ENCODE data around the gene DPM3. TPM values are rescaled to one million over a fixed set of nuclear protein-coding genes. Genes with fewer than 3 reads are reported as not detected.
A peak's percentile ranks its signal among the peaks of the same experiment; 100 is the strongest.

DPM3 gene
- polyA plus RNA-seq, 1 of the 3 experiments (the other 2 are of a cell fraction): 317 TPM

GRCh38 chr1:155127967-155128754 lies 12.2 kb downstream of the DPM3 start:
- POLR2A ChIA-PET: interaction anchor here (0.7 to 1.6 kb wide), 4 partner anchors 37 to 145 kb away, joined by 3 to 6 read pairs (median 4); partner anchors contain the start of genes FLAD1 and KRTCAP2
- H3K4me1 ChIP-seq (ENCODE audit: control insufficient read depth in 1 of 2, insufficient read depth in 2 of 2, low read depth in 1 of 2, low read length in 1 of 2): peaks cover 19 to 45% of the 10 kb centered on the region in 2 experiments
- H3K27ac ChIP-seq (ENCODE audit: low read depth in 2 of 2, low read length in 1 of 2): peak overlapping the region in 1 of 2 experiments; percentile 77; a peak in 2 of 4 replicates
- no peaks in the 10 kb centered on the region for H3K27me3 ChIP-seq (ENCODE audit: insufficient read depth)
- H3K79me2 ChIP-seq (ENCODE audit: insufficient read depth): no peaks in the 10 kb centered on the region
- 12% methylated on average over 17 of the region's 17 CpGs for WGBS (ENCODE audit: low lambda C conversion rate)
- H4K20me1 ChIP-seq (ENCODE audit: insufficient read depth): no peaks in the 10 kb centered on the region
- TF ChIP-seq USF2 (IDR thresholded peaks at IDR 0.05; ENCODE audit: borderline replicate concordance, low read depth, low read length) (no peak), NFIC (IDR thresholded peaks at IDR 0.05; ENCODE audit: borderline replicate concordance) (no peak), YY1 (IDR thresholded peaks at IDR 0.05; ENCODE audit: low read depth) (no peak), JUND (IDR thresholded peaks at IDR 0.05) (no peak), FOXM1 (IDR thresholded peaks at IDR 0.05; ENCODE audit: low read depth) (no peak), TAF1 (IDR thresholded peaks at IDR 0.05; ENCODE audit: borderline replicate concordance, low read depth, low read length) (no peak), ELF1 (IDR thresholded peaks at IDR 0.05) (no peak), RAD21 (IDR thresholded peaks at IDR 0.05; ENCODE audit: low read length) (no peak), EP300 (IDR thresholded peaks at IDR 0.05; ENCODE audit: borderline replicate concordance in 1 of 2, low read depth in 1 of 2, low read length in 1 of 2) (no peak), CTCF (IDR thresholded peaks at IDR 0.05) (no peak), GATA2 (CRISPR knock-in tag; IDR thresholded peaks at IDR 0.05) (no peak), SIN3A (IDR thresholded peaks at IDR 0.05; ENCODE audit: borderline replicate concordance, low read depth, low read length) (no peak), MEF2A (IDR thresholded peaks at IDR 0.05; ENCODE audit: borderline replicate concordance, low read depth) (no peak), FOSL2 (IDR thresholded peaks at IDR 0.05; ENCODE audit: borderline replicate concordance, low read depth) (no peak), RCOR1 (IDR thresholded peaks at IDR 0.05; ENCODE audit: low read length) (no peak), TCF12 (IDR thresholded peaks at IDR 0.05) (no peak), MAX (IDR thresholded peaks at IDR 0.05; ENCODE audit: low read depth) (no peak; the same call in 1 of the 2 replicates), PBX3 (IDR thresholded peaks at IDR 0.05) (no peak), USF1 (IDR thresholded peaks at IDR 0.05; ENCODE audit: borderline replicate concordance, low read depth) (no peak)
- DNase-seq: no peak
- H2AFZ ChIP-seq (ENCODE audit: low read depth): peak overlapping the region; percentile 91
- peaks cover 3 to 8% of the 10 kb centered on the region in 2 experiments for H3K36me3 ChIP-seq (replicated peaks in 1 of 2; ENCODE audit: control insufficient read depth in 1 of 2, insufficient read depth in 2 of 2, low read length in 1 of 2)
- H3F3A ChIP-seq (replicated peaks; ENCODE audit: insufficient read depth): peaks cover 7% of the 10 kb centered on the region
- H3K4me3 ChIP-seq (ENCODE audit: low read depth in 2 of 2, low read length in 1 of 2): peak overlapping the region; percentile 63 to 67
- no peaks in the 10 kb centered on the region for H3K9me2 ChIP-seq
- H3K9ac ChIP-seq: peak overlapping the region; percentile 56
- H3K4me2 ChIP-seq: peak overlapping the region; percentile 98
- CTCF ChIA-PET: interaction anchor here (0.7 to 9.7 kb wide), 11 partner anchors 33 to 77 kb away, joined by 3 to 67 read pairs (median 5); partner anchors contain the start of genes EFNA3 and KRTCAP2
- H3K9me3 ChIP-seq: no peaks in the 10 kb centered on the region

Data from SK-N-SH (cell line).